Right atrium auricular region (tissue), 2 donors: ENCODE data around the gene DRC1. TPM values are rescaled to one million over a fixed set of nuclear protein-coding genes. Genes with fewer than 3 reads are reported as not detected.

ENCODE experiments used
- DNase-seq: peaks from one replicate; pipeline ENCODE4 v3.0.0-alpha.2; 2019; ENCODE audit warnings: low spot score
- H3K27ac ChIP-seq, 2 donors: fragments of 200-600 bp; sonication (generic); 1 replicate in 1 of 2; 2 replicates in 1 of 2; pipeline ENCODE4 v1.5.1; 2016 to 2019
- H3K27me3 ChIP-seq, 2 donors: fragments of 200-600 bp; sonication (generic); one replicate each; pipeline versions ENCODE4 v1.5.1 to v1.6.0; 2017 to 2019
- H3K36me3 ChIP-seq: fragments of 200-600 bp; sonication (generic); one replicate; pipeline ENCODE4 v1.5.1; 2016
- H3K4me1 ChIP-seq, 2 donors: fragments of 200-600 bp; sonication (generic); one replicate each; pipeline versions ENCODE4 v1.5.1 to v1.6.0; 2017 to 2019
- H3K4me3 ChIP-seq, 2 donors: fragments of 200-600 bp; sonication (generic); 1 replicate in 1 of 2; 2 replicates in 1 of 2; pipeline ENCODE4 v1.5.1; 2017 to 2019; ENCODE audit warnings: mild to moderate bottlenecking in 1 of 2, moderate library complexity in 1 of 2
- H3K9me3 ChIP-seq, 2 donors: fragments of 200-600 bp; sonication (generic); one replicate each; pipeline ENCODE4 v1.5.1; 2019
- CTCF ChIP-seq, 2 donors: fragments of 200-600 bp; sonication (generic); IDR thresholded peaks; one replicate each; pipeline ENCODE4 v1.5.1; 2019; ENCODE audit warnings: antibody characterized with exemption in 2 of 2
- total RNA-seq, 2 donors: library from RNA; depleted of rRNA; stranded (reverse); fragments of >200 nt; gene quantifications; one replicate each; pipeline ENCODE4 v1.1.0, GENCODE V29; 2016

Gene DRC1
- total RNA-seq, 2 donors from 2014 or later, result not detected

GRCh38 chr2:26450031-26450635 is 48.4 kb downstream of the DRC1 start:
- no peaks in the 10 kb centered on the region for H3K9me3 ChIP-seq
- no peak for TF ChIP-seq CTCF (IDR thresholded peaks at IDR 0.05)
- no peaks in the 10 kb centered on the region for H3K27me3 ChIP-seq
- peak; percentile 30 for DNase-seq
- no peak overlapping the region for H3K27ac ChIP-seq
- H3K36me3 ChIP-seq, result no peaks in the 10 kb centered on the region
- H3K4me1 ChIP-seq, result no peaks in the 10 kb centered on the region
- no peak overlapping the region for H3K4me3 ChIP-seq

GRCh38 chr2:26451700-26452099 is 50.0 kb downstream of the DRC1 start:
- DNase-seq, result no peak
- Histone ChIP-seq H3K27me3 (no peaks in the 10 kb centered on the region), H3K4me3 (no peak overlapping the region), H3K36me3 (no peaks in the 10 kb centered on the region), H3K4me1 (no peaks in the 10 kb centered on the region), H3K9me3 (no peaks in the 10 kb centered on the region), H3K27ac (no peak overlapping the region)
- TF ChIP-seq CTCF (IDR thresholded peaks at IDR 0.05), result no peak

GRCh38 chr2:26453421-26454329 is 52.0 kb downstream of the DRC1 start:
- DNase-seq, result no peak
- TF ChIP-seq CTCF (IDR thresholded peaks at IDR 0.05), result no peak
- H3K27me3 ChIP-seq, result no peaks in the 10 kb centered on the region
- no peak overlapping the region for H3K27ac ChIP-seq
- no peaks in the 10 kb centered on the region for H3K36me3 ChIP-seq
- H3K4me1 ChIP-seq, result no peaks in the 10 kb centered on the region
- no peak overlapping the region for H3K4me3 ChIP-seq
- H3K9me3 ChIP-seq, result no peaks in the 10 kb centered on the region

GRCh38 chr2:26454561-26455001 is 52.9 kb downstream of the DRC1 start:
- no peak for DNase-seq
- no peak for TF ChIP-seq CTCF (IDR thresholded peaks at IDR 0.05)
- H3K9me3 ChIP-seq, result no peaks in the 10 kb centered on the region
- no peak overlapping the region for H3K4me3 ChIP-seq
- no peaks in the 10 kb centered on the region for H3K36me3 ChIP-seq
- no peaks in the 10 kb centered on the region for H3K27me3 ChIP-seq
- H3K27ac ChIP-seq, result no peak overlapping the region
- H3K4me1 ChIP-seq, result no peaks in the 10 kb centered on the region

- no peak for TF ChIP-seq CTCF (IDR thresholded peaks at IDR 0.05)
- no peak overlapping the region for H3K27ac ChIP-seq
- H3K4me3 ChIP-seq, result no peak overlapping the region
- no peaks in the 10 kb centered on the region for H3K27me3 ChIP-seq
- no peaks in the 10 kb centered on the region for H3K36me3 ChIP-seq
- no peaks in the 10 kb centered on the region for H3K4me1 ChIP-seq
- no peaks in the 10 kb centered on the region for H3K9me3 ChIP-seq
- no peak for DNase-seq
These were observed 53.4 kb downstream of the DRC1 start for GRCh38 chr2:26455037-26455669.
